PC-3 (cell line): ENCODE results near the gene RND1. TPM values are rescaled to one million over a fixed set of nuclear protein-coding genes. Genes with fewer than 3 reads are reported as not detected.
A peak's percentile ranks its signal among the peaks of the same experiment; 100 is the strongest.

ENCODE experiments used
- ATAC-seq: fragments of 200-7000 bp; cut with Tn5 transposase; 2 replicates; pipeline ENCODE4 v1.9.1; 2020; ENCODE audit warnings: mild to moderate bottlenecking, moderate library complexity
- BruUV-seq: library from RNA; stranded (reverse); fragments of 400-500 nt; replicated peaks from 2 replicates; lab custom pipeline; 2021; lab: Mats Ljungman, UMichigan
- CTCF ChIA-PET: fragments of 300-600 bp; sonication (Branson Sonifier 250); formaldehyde crosslinking; loops from one replicate; lab custom pipeline; 2022; ENCODE audit warnings: antibody characterized with exemption; lab: Charles Lee
- POLR2A ChIA-PET: fragments of 300-600 bp; sonication (Branson Sonifier 250); formaldehyde crosslinking; loops from one replicate; lab custom pipeline; 2022; ENCODE audit warnings: antibody characterized with exemption; ENCODE audit not compliant: unreplicated experiment; lab: Charles Lee
- DNase-seq: peaks from one replicate; pipeline ENCODE4 v3.0.0-alpha.2; 2015
- H2AFZ ChIP-seq: fragments of 300-600 bp; sonication (generic); 2 replicates; pipeline ENCODE4 v1.6.0; 2016; ENCODE audit warnings: antibody characterized with exemption, low read length
- H3F3A ChIP-seq: fragments of 300-600 bp; sonication (generic); one replicate; pipeline ENCODE4 v1.6.0; 2017; ENCODE audit warnings: antibody characterized with exemption, low read length, control low read depth, mild to moderate bottlenecking; ENCODE audit not compliant: unreplicated experiment
- H3K27ac ChIP-seq: fragments of 300-600 bp; sonication (generic); 2 replicates; pipeline ENCODE4 v1.5.1; 2016; ENCODE audit warnings: mild to moderate bottlenecking, low read length
- H3K27me3 ChIP-seq: fragments of 300-600 bp; sonication (generic); 2 replicates; pipeline ENCODE4 v1.6.1; 2016; ENCODE audit warnings: low read length, mixed read lengths
- H3K36me3 ChIP-seq: fragments of 300-600 bp; sonication (generic); 2 replicates; pipeline ENCODE4 v1.6.1; 2016; ENCODE audit warnings: low read depth, mixed run types, low read length, mixed read lengths
- H3K4me1 ChIP-seq: fragments of 300-600 bp; sonication (generic); 2 replicates; pipeline ENCODE4 v1.5.1; 2016; ENCODE audit warnings: low read length; ENCODE audit not compliant: insufficient read depth
- H3K4me2 ChIP-seq: fragments of 300-600 bp; sonication (generic); 2 replicates; pipeline ENCODE4 v1.6.0; 2016; ENCODE audit warnings: low read length
- H3K4me3 ChIP-seq: fragments of 300-600 bp; sonication (generic); 2 replicates; pipeline ENCODE4 v1.5.1; 2016; ENCODE audit warnings: mild to moderate bottlenecking, low read length, mixed read lengths
- H3K79me2 ChIP-seq: fragments of 300-600 bp; sonication (generic); 2 replicates; pipeline ENCODE4 v1.6.1; 2017; ENCODE audit warnings: low read length, mixed read lengths
- H3K9ac ChIP-seq: fragments of 300-600 bp; sonication (generic); 2 replicates; pipeline ENCODE4 v1.6.0; 2016; ENCODE audit warnings: mild to moderate bottlenecking, low read length
- H3K9me2 ChIP-seq: fragments of 300-600 bp; sonication (generic); replicated peaks from 2 replicates; pipeline ENCODE4 v1.6.1; 2016; ENCODE audit warnings: mixed run types, low read length, mixed read lengths
- H3K9me3 ChIP-seq: fragments of 300-600 bp; sonication (generic); 2 replicates; pipeline ENCODE4 v1.6.1; 2016; ENCODE audit warnings: low read length, mixed read lengths
- H4K20me1 ChIP-seq: fragments of 300-600 bp; sonication (generic); 2 replicates; pipeline ENCODE4 v1.6.1; 2016; ENCODE audit warnings: low read length, mixed read lengths
- EZH2 ChIP-seq: fragments of 300-600 bp; sonication (generic); IDR thresholded peaks from one replicate; pipeline ENCODE4 v1.6.1; 2017; ENCODE audit warnings: antibody characterized with exemption, mild to moderate bottlenecking, low read length; ENCODE audit not compliant: unreplicated experiment
- EZH2phosphoT487 ChIP-seq: fragments of 300-600 bp; sonication (generic); IDR thresholded peaks from 2 replicates; pipeline ENCODE4 v1.6.1; 2018; ENCODE audit warnings: mild to moderate bottlenecking, antibody characterized with exemption, low read length, borderline replicate concordance
- intact Hi-C: fragments of 100-400 bp; cut with micrococcal nuclease; formaldehyde crosslinking; loops from 2 replicates; pipeline ENCODE4 v1.9.0; 2023
- total RNA-seq: library from RNA; depleted of rRNA; stranded (reverse); fragments of >200 nt; gene quantifications from 2 replicates; pipeline ENCODE4 v1.2.3, GENCODE V29; 2014
- TF ChIP-seq, protein P1 (sequence below): fragments of 300-600 bp; sonication (generic); conservative IDR thresholded peaks from 2 replicates; pipeline ENCODE4 v1.5.1; 2017; ENCODE audit warnings: antibody characterized with exemption, low read depth, mild to moderate bottlenecking, low read length

The RND1 gene
- total RNA-seq, 1 experiment from 2014 or later = 8.3 TPM

DNA sequence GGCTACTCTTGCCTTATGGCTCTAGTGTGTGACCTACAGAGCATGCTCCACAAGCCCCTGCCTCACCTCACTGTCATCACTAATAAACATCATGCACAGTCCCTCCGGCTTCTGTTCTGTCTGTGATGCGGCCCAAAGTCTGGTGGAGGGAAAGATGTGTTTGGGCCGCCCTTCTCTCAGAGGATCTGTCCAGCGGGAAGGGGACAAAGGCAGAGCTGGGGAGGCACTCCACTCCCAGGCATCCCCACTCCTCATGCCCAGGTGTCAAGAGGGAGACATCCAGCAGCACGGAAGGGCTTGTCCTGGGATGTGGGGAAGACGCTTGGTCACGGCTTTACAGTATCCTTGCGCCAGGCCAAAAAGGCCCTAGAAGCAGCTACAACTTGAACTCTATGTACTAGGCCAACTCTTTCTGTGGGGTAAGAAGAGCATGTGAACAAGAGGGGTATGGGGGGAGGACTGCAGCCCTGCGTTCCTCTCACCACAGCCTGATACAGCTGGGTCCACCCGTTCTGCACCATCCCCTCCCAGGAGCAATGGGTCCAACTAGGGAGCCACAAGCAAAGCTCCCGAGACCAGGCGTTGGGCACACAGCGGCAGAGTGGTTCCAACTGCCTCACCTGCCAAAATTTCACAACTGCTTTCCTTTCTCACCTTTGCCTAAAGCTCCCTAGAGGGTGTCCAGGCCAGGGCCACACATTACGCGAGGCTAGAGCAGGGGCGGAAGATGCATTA is 36.7 kb downstream of the RND1 start:
- H3K9ac ChIP-seq = no peak overlapping the region
- POLR2A ChIA-PET = no interaction called here

DNA sequence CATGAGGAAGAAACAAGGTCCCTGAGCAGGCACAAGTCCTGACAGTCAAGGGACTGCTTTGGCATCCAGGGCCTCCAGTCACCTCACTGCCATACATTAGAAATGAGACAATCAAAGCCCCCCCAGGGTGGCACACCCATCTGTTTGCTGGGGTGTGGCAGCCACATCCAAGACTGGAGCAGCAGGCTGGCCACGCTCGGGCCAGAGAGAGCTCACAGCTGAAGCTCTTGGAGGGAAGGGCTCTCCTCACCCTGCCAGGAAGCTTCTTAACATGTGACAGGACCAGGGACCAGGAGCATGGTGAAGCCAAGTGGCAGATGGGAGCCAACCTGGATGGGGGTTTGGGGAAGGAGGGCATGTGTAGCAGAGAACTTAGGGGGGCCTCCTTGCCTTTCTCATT is 37.4 kb downstream of the RND1 start:
- Histone ChIP-seq H3K79me2 (no peaks in the 10 kb centered on the region), H2AFZ (no peak overlapping the region), H3K9ac (no peak overlapping the region), H3K4me3 (no peak overlapping the region), H3K36me3 (peaks cover 36% of the 10 kb centered on the region), H4K20me1 (no peaks in the 10 kb centered on the region), H3K27ac (no peak overlapping the region), H3K9me2 (no peaks in the 10 kb centered on the region), H3K9me3 (no peaks in the 10 kb centered on the region), H3K4me1 (no peaks in the 10 kb centered on the region), H3K4me2 (no peak overlapping the region), H3F3A (no peaks in the 10 kb centered on the region), H3K27me3 (no peaks in the 10 kb centered on the region)
- intact Hi-C loops = no loop called here
- BruUV-seq = TSS peak; percentile 31
- ATAC-seq (peak; percentile 23), DNase-seq (no peak)
- TF ChIP-seq, protein P1, sequence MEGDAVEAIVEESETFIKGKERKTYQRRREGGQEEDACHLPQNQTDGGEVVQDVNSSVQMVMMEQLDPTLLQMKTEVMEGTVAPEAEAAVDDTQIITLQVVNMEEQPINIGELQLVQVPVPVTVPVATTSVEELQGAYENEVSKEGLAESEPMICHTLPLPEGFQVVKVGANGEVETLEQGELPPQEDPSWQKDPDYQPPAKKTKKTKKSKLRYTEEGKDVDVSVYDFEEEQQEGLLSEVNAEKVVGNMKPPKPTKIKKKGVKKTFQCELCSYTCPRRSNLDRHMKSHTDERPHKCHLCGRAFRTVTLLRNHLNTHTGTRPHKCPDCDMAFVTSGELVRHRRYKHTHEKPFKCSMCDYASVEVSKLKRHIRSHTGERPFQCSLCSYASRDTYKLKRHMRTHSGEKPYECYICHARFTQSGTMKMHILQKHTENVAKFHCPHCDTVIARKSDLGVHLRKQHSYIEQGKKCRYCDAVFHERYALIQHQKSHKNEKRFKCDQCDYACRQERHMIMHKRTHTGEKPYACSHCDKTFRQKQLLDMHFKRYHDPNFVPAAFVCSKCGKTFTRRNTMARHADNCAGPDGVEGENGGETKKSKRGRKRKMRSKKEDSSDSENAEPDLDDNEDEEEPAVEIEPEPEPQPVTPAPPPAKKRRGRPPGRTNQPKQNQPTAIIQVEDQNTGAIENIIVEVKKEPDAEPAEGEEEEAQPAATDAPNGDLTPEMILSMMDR = no peak
- TF ChIP-seq EZH2 (no peak), EZH2phosphoT487 (no peak)
- POLR2A ChIA-PET = no interaction called here
- CTCF ChIA-PET = no interaction called here

More for the DNA sequence above, 36.7 kb downstream of the RND1 start:
- Histone ChIP-seq H3K4me1 (no peaks in the 10 kb centered on the region), H2AFZ (no peak overlapping the region), H3K9me3 (no peaks in the 10 kb centered on the region), H3K4me2 (no peak overlapping the region), H3K79me2 (no peaks in the 10 kb centered on the region), H3F3A (no peaks in the 10 kb centered on the region), H4K20me1 (no peaks in the 10 kb centered on the region), H3K9me2 (no peaks in the 10 kb centered on the region), H3K36me3 (peaks cover 43% of the 10 kb centered on the region), H3K4me3 (no peak overlapping the region), H3K27me3 (no peaks in the 10 kb centered on the region), H3K27ac (no peak overlapping the region)
- BruUV-seq = no TSS peak
- DNase-seq = no peak
- no peak for ATAC-seq
- CTCF ChIA-PET = no interaction called here
- intact Hi-C loops = no loop called here
- TF ChIP-seq EZH2phosphoT487 = no peak
- no peak for TF ChIP-seq EZH2
- TF ChIP-seq, protein P1 = no peak

DNA sequence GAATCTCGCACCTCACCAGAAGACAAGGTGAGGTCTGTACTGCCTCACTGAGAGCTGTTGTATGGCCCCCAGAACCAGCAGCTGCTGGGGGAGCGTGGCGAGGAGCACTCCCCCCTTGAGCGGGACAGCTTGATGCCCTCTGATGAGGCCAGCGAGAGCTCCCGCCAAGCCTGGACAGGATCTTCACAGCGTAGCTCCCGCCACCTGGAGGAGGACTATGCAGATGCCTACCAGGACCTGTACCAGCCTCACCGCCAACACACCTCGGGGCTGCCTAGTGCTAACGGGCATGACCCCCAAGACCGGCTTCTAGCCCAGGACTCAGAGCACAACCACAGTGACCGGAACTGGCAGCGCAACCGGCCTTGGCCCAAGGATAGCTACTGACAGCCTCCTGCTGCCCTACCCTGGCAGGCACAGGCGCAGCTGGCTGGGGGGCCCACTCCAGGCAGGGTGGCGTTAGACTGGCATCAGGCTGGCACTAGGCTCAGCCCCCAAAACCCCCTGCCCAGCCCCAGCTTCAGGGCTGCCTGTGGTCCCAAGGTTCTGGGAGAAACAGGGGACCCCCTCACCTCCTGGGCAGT is 38.1 kb downstream of the RND1 start:
- Histone ChIP-seq H3K4me2 (no peak overlapping the region), H3K9ac (no peak overlapping the region), H4K20me1 (no peaks in the 10 kb centered on the region), H3K36me3 (peaks cover 31% of the 10 kb centered on the region), H3K9me2 (no peaks in the 10 kb centered on the region), H3K4me1 (no peaks in the 10 kb centered on the region), H3K9me3 (no peaks in the 10 kb centered on the region), H3K79me2 (no peaks in the 10 kb centered on the region), H3K4me3 (no peak overlapping the region), H3K27ac (no peak overlapping the region), H3K27me3 (no peaks in the 10 kb centered on the region), H2AFZ (no peak overlapping the region), H3F3A (no peaks in the 10 kb centered on the region)
- no TSS peak for BruUV-seq
- TF ChIP-seq, protein P1 = no peak
- no peak for TF ChIP-seq EZH2
- no peak for TF ChIP-seq EZH2phosphoT487
- ATAC-seq (no peak), DNase-seq (no peak)
- intact Hi-C loops = no loop called here
- POLR2A ChIA-PET = no interaction called here
- CTCF ChIA-PET = interaction anchor here (0.5 to 0.6 kb wide), 2 partner anchors 12 to 1013 kb away, joined by 3 read pairs; no protein-coding TSS in a partner anchor
